GM21619 (cell line): ENCODE results near the gene SGCD.

ENCODE experiments used
- ATAC-seq: cut with Tn5 transposase; IDR thresholded peaks from one replicate; pipeline ENCODE4 v1.9.1; 2021; ENCODE audit not compliant: unreplicated experiment

The SGCD gene

DNA sequence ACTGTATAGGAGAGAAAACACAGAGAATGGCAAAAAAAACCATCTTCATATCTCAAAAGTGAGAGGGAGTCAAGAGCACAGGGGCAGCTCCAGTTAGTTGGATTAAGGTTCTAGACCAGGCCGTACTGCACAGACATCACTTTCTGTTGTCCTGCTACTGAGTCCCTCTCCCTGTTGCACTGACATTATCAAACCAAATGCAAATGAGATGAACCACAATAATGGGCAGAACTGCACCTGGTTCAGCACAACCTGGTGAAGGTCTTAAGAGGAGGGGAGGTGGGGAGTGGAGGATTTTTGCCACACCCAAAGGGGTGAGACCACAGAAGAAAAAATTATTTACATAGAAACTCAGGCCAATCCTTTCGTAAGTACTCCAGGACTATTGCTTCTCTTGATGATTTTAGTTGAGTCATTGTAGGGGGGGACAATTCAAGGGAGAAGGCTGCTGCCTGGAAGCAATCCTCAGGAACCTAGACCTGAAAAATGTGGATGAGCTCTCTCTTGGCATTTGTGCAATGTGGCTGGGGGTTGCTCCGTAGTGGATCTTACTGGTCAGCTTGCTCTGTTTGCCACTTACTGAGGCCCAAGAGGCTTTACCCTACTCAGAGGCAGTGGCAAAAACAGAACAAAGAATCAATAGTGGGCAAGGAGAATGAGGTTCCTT is 428.6 kb downstream of the SGCD start:
- no peak for ATAC-seq

DNA sequence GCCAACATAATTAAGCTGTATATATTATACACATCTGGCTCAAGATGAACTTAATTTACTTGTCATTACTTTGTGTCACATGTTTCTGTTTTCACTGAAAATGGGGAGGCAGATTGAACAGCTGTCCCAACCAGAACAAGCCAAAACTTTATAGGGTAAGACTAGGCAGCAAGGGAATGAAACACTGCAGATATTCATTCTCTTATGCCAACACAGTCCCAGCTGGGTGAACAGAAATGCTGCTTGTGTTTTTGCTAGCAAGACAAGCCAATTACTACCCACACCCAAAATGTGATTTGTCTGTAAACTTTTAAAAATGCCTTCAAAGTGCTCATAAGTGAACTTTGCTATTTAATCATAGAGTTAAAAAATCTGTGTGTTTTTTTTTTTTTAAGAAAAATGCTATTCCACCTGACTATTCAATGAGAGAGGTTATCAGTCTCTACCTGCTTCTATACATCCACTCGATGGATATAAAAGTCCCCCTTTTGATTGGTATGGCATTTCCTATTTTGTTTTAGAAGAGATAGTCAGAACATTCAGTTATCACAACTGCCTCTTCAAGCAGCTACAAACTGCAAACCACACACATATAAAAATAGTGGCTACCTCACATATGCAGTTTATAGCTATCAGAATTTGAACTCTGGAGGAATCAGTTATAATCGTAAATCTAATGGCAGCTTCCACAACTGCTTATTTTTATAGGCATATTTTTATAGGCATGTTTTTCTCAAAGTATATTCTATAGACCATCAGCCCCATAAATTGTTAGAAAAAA is 431.2 kb downstream of the SGCD start:
- ATAC-seq: no peak

DNA sequence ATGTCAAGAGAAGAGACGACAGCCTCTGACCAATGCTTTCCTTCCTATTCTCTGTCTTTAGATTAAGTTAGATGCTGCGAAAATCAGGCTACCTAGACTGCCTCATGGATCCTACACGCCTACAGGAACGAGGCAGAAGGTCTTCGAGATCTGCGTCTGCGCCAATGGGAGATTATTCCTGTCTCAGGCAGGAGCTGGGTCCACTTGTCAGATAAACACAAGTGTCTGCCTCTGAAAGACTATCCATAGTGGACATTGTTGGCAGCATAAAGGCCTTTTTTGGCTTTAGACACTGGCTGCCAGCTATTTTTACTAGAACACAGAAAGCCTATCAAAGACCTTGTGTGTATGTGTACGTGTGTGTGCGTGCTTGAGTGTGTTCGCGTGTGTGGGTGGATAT is 432.2 kb downstream of the SGCD start:
- no peak for ATAC-seq

GRCh38 chr5:156762771-156763170 is 435.8 kb downstream of the SGCD start:
- ATAC-seq: no peak

DNA sequence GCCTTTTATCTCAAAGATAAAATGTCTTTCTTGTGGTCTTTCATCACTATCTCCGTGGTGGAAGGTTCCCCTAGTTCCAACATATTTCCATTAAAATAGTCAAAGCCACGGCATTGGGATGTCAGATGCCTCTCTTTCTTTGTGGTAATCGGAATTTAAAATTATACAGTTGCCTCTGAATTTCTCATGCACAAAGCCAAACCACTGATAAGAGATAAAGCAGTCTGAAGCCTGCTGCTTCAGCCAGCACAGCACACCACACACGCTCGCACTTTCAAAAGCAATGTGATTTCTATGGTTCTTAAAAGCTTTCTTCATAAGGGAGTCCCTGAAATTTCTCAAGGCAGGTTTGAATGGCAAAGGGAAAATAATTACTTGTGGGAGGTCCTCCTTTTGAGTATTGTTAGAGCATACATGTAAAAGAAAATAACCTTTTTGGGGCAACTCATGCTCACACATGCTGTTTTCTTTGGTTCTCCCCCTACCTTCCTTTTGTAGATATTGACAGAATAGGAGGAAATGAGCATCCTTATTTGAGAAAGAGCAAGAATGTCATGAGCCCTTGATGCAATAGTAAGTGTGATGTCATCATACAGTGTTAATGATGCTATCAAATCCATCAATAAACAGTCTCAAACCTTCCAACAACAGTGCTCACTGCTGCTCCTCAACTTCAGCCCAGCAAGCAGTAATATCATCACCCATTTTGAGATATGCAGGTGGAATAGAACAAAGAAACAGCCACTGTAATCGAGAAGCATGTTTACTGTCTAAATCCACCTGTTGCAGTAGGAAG is 437.4 kb downstream of the SGCD start:
- ATAC-seq: no peak

DNA sequence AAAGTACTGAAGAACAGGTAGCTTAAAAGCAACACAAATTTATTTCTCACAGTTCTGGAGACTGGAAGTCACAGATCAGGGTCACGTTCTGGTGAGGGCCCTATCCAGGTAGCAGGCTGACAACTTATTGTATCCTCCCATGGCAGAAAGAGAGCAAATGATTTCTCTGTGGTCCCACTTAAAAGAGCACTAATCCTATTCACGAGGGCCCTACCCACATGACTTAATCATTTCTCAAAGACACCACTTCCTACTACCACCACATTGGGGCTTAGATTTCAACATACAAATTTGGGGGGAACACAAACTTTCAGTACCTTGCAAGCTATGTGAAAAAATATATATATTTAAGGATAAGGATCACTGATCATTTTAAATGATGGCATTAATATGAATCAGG is 447.3 kb downstream of the SGCD start:
- ATAC-seq: no peak

- ATAC-seq: no peak
These were observed 451.3 kb downstream of the SGCD start for GRCh38 chr5:156778139-156778706.

- no peak for ATAC-seq
These were observed 451.8 kb downstream of the SGCD start for GRCh38 chr5:156778752-156779151.

DNA sequence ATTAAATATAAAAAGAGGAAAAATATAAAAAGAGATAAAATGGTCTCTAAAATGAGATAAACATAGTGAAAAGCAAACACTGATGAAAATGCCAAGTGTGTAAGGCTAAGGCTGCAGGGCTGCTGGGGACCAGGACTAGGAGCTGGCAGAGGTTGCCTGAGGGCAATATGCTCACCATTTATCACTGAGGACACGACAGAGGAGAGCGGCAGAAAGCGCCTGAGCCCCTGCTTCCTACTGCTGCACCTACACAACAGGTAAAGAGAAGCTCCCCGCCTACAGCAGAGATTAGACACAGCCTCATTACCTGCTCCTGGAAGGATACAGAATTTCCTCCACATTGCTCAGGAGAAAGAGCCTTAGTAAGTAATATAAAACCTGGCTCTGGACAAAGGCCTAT is 452.5 kb downstream of the SGCD start:
- ATAC-seq: no peak

- ATAC-seq: no peak
These were observed 456.1 kb downstream of the SGCD start for GRCh38 chr5:156783092-156783491.

DNA sequence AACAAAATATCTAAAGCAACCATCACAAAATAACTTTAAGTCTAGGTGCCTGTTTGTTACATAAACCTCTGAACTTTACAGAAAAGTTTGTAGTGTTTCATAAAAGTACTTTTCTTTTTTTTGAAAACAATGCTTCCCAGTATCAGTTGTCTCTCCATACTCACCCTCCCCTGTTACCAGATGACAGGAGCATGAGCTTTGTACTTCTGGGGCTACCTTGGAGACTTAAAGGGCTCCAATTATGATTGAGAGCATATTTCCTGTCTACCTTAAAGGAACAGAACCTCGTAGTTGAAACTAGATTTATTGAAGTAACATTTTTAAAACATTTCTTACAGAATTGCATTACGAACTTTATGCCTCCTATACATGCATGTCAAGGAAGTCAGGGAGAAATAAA is 467.7 kb downstream of the SGCD start:
- ATAC-seq: no peak

DNA sequence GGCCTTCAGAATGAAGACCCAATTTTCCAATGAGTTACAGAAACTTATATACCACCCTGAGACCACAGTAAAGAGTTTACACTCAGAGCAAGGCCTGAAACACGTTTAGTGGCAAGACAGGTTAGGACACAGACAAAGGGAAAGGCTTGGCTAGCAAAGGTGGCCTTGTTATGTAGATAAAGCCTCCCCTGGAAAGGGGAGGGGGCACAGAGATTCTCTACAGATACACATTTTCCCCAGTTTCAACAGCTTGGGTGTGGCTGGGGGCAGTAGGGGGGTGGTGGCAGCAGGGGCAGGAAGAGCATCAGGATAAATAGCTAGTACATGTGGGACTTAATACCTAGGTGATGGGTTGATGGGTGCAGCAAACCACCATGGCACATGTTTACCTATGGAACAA is 471.2 kb downstream of the SGCD start:
- no peak for ATAC-seq

- no peak for ATAC-seq
These were observed 472.2 kb downstream of the SGCD start for GRCh38 chr5:156799171-156799570.

GRCh38 chr5:156800929-156801328 is 474.0 kb downstream of the SGCD start:
- no peak for ATAC-seq

- no peak for ATAC-seq
These were observed 475.5 kb downstream of the SGCD start for GRCh38 chr5:156802501-156802900.

GRCh38 chr5:156803404-156803803 is 476.4 kb downstream of the SGCD start:
- no peak for ATAC-seq

DNA sequence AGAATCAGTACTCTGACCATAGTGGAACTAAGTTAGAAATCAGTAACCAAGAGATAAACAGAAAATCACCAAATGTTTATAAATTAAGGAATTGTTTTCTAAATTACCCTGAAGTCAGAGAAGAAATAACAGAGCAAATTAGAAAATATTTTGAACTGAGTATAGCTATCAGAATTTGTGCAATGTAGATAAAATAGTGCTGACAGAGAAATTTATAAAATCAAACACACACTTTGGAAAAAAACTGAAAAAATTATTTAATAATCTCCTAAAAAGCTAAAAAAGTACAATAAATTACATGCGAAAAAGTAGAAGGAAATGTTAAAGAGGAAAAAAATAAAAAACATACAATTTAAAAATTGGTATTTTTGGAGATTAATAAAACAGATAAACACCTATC is 486.0 kb downstream of the SGCD start:
- ATAC-seq: no peak

- peak; percentile 65 for ATAC-seq
These were observed 489.1 kb downstream of the SGCD start for GRCh38 chr5:156815988-156816599.
